ENCODE results near the gene POU5F1.

Gene POU5F1

GRCh38 chr6:31138982-31139381 lies 31.5 kb downstream of the POU5F1 start, which contains the start of gene PSORS1C2:
Gene PSORS1C2, minus strand, starts transcription at chr6:31139066. Its CDS starts 40 bp downstream, at chr6:31139026.
- DNase-seq, result no peak

- DNase-seq, result no peak
Observed at GRCh38 chr6:31135710-31136109, 34.8 kb downstream of the POU5F1 start.

GRCh38 chr6:31132806-31133205 lies 37.7 kb downstream of the POU5F1 start:
- no peak for DNase-seq

- DNase-seq, result no peak
Observed at GRCh38 chr6:31131595-31131994, 38.9 kb downstream of the POU5F1 start.

GRCh38 chr6:31130751-31131150 lies 39.7 kb downstream of the POU5F1 start:
- DNase-seq, result no peak

- DNase-seq, result no peak
Observed at GRCh38 chr6:31129130-31129529, 41.4 kb downstream of the POU5F1 start.

- DNase-seq, result no peak
Observed at GRCh38 chr6:31128093-31128676, 42.3 kb downstream of the POU5F1 start.

- DNase-seq, result no peak
Observed at GRCh38 chr6:31126396-31127175, 43.9 kb downstream of the POU5F1 start.

GRCh38 chr6:31125586-31126363 lies 44.7 kb downstream of the POU5F1 start:
- DNase-seq, result no peak

GRCh38 chr6:31125162-31125561 lies 45.3 kb downstream of the POU5F1 start:
- no peak for DNase-seq

GRCh38 chr6:31122791-31123706 lies 47.4 kb downstream of the POU5F1 start:
- peak; percentile 64 for DNase-seq

GRCh38 chr6:31121131-31121790 lies 49.2 kb downstream of the POU5F1 start:
- no peak for DNase-seq

- DNase-seq, result no peak
Observed at GRCh38 chr6:31120151-31120915, 50.1 kb downstream of the POU5F1 start, which contains the start of gene CDSN. Gene CDSN, minus strand, starts transcription at chr6:31120446. Its CDS starts 27 bp downstream, at chr6:31120419.

- no peak for DNase-seq
Observed at GRCh38 chr6:31118178-31118577, 52.3 kb downstream of the POU5F1 start.

- no peak for DNase-seq
Observed at GRCh38 chr6:31116661-31117385, 53.7 kb downstream of the POU5F1 start.

- no peak for DNase-seq
Observed at GRCh38 chr6:31115941-31116560, 54.4 kb downstream of the POU5F1 start.

GRCh38 chr6:31114970-31115849 lies 55.3 kb downstream of the POU5F1 start:
- no peak for DNase-seq

GRCh38 chr6:31114541-31114878 lies 56.0 kb downstream of the POU5F1 start, which contains the start of gene PSORS1C1:
Gene PSORS1C1, plus strand, starts transcription at chr6:31114800. Its CDS starts 14,833 bp downstream, at chr6:31129633.
- DNase-seq, result peak; percentile 91

All from amniotic stem cell (primary cell).